NCI-H345 treated with DMSO at 0.1 percent for 48 hours (cell line): ENCODE data around the gene ZNF18.
"Not testable (repeated sequence)": the region's sequence is repeated elsewhere in the genome, so short reads cannot be mapped to it uniquely, and the experiment has no call there.

Experiments
- DNase-seq: peaks from one replicate; lab custom pipeline; 2025; ENCODE audit not compliant: unreplicated experiment; lab: John Stamatoyannopoulos, UW

The ZNF18 gene

GRCh38 chr17:11986179-11986941 lies 10.9 kb downstream of the ZNF18 start:
- DNase-seq, result no peak

GRCh38 chr17:11981862-11982261 lies 15.4 kb downstream of the ZNF18 start:
- no peak for DNase-seq

GRCh38 chr17:11980813-11981212 lies 16.5 kb downstream of the ZNF18 start:
- DNase-seq, result no peak

GRCh38 chr17:11979795-11980194 lies 17.5 kb downstream of the ZNF18 start:
- DNase-seq, result no peak

GRCh38 chr17:11972741-11973140 lies 24.5 kb downstream of the ZNF18 start:
- DNase-seq, result not testable (repeated sequence)

- no peak for DNase-seq
Observed at GRCh38 chr17:11969565-11969964, 27.7 kb downstream of the ZNF18 start.

- DNase-seq, result no peak
Observed at GRCh38 chr17:11954936-11955335, 42.3 kb downstream of the ZNF18 start.

GRCh38 chr17:11953924-11954323 lies 43.4 kb downstream of the ZNF18 start:
- no peak for DNase-seq

GRCh38 chr17:11952610-11953009 lies 44.7 kb downstream of the ZNF18 start:
- no peak for DNase-seq

- no peak for DNase-seq
Observed at GRCh38 chr17:11950771-11951519, 46.3 kb downstream of the ZNF18 start.

- DNase-seq, result not testable (repeated sequence)
Observed at GRCh38 chr17:11949571-11949970, 47.7 kb downstream of the ZNF18 start.

GRCh38 chr17:11948789-11949188 lies 48.5 kb downstream of the ZNF18 start:
- no peak for DNase-seq

GRCh38 chr17:11944587-11944986 lies 52.7 kb downstream of the ZNF18 start:
- no peak for DNase-seq

GRCh38 chr17:11943759-11944347 lies 53.4 kb downstream of the ZNF18 start:
- no peak for DNase-seq

GRCh38 chr17:11943086-11943485 lies 54.2 kb downstream of the ZNF18 start:
- DNase-seq, result not testable (repeated sequence)

- no peak for DNase-seq
Observed at GRCh38 chr17:11940904-11941303, 56.4 kb downstream of the ZNF18 start.

- DNase-seq, result peak; percentile 0
Observed at GRCh38 chr17:11935734-11936406, 61.4 kb downstream of the ZNF18 start.

- DNase-seq, result no peak
Observed at GRCh38 chr17:11932337-11932898, 64.9 kb downstream of the ZNF18 start.

- DNase-seq, result no peak
Observed at GRCh38 chr17:11928436-11928835, 68.8 kb downstream of the ZNF18 start.
